T-helper 22 cell (primary cell): ENCODE data around the gene DIS3L2.
A peak's percentile ranks its signal among the peaks of the same experiment; 100 is the strongest.
"Not testable (repeated sequence)": the region's sequence is repeated elsewhere in the genome, so short reads cannot be mapped to it uniquely, and the experiment has no call there.

ENCODE experiments used
- DNase-seq: peaks from one replicate; pipeline ENCODE4 v3.0.0-alpha.2; 2020; ENCODE audit warnings: low read depth

DIS3L2 gene

DNA sequence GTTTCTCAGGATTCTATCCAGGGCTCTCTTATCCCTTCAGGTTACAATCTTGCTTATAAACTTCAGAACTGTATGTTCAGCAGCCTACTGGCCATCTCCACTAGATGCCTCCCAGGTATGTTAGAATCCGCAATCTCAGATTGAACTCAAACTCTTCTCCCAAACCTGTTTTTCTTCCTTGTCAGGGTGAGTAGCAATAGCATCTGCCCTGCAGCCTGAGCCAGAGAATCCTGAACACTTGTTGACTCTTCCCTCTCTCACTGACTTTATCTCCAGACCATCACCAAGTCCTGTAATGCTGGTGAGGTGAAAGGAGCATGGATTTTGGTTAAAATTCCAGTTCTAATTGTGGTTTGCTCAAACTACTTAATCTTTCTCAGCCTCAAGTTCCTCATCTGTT, 334.5 kb downstream of the DIS3L2 start:
- DNase-seq = no peak

- DNase-seq = no peak
Measured at GRCh38 chr2:232296776-232297525, 335.4 kb downstream of the DIS3L2 start.

DNA sequence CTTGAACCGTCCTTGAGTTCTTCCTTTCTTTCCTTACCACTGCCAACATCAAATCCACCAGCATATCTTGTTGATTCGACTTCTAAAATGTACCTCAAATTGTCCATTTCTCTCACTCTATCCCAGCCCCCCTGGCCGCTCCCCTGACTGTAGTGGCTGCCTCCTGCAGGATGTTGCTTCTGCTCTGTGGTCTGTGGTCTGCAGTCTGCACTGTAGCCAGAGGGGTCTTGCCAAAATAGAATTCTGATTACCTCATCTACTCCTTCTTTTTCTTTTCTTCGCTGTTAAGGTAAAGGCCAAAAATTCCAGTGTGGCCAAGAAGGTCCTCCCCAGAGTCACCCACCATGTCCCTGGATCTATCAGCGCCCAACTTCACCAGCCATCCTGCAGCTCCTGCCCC, 337.6 kb downstream of the DIS3L2 start:
- DNase-seq = no peak

DNA sequence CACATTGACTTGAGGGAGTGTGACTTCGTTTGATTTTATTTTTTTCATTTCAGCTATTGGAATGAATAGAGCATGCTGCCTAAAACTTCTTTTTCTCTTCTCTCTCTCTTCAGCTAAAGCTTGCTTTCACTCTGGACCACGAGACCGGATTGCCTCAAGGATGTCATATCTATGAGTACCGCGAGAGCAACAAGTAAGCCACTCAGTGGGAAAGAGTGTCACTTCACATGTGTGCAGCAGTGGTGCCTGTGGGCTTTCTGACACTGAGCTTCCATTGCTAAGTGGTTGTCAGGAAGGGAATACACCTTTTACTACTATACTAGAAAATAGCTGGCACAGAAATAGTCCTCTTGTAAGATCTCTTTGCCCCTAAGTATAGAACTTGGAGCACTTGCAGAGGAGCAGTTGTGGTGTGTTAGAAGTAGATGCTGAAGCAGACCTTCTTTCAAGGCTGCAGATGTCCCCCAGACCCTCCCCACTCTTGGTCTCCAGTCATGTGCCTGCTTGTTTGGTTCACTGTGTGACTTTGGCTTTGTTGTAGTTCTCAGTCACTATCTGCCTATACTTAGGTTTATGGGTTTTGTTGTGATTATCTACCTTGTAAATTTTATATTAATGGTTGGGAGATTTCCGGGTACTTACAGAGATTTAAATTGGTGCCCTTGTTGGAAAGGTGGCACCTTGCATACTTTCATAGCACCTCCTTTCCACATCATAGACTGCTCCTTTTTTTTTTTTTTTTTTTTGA, 338.6 kb downstream of the DIS3L2 start:
- DNase-seq = no peak

GRCh38 chr2:232300894-232301387, 339.4 kb downstream of the DIS3L2 start:
- no peak for DNase-seq

DNA sequence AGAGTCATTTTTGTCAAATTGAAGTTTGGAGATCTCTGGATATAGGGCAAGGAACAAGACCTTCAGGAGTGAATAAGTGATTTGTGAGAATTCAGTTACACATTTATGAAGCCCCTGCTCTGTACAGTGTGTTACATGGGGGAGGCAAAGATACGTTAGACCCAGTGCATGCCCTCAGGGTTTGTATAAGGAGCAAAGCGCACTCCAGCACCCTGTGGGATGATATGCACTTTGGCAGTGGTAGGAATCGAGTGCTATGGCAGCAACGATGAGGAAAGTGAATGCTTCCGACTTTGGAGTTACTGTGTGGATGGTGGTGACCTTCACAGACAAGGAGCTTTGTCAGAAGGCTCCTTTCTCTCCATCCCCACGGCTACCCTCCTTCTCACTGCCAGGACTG, 342.7 kb downstream of the DIS3L2 start:
- no peak for DNase-seq

DNA sequence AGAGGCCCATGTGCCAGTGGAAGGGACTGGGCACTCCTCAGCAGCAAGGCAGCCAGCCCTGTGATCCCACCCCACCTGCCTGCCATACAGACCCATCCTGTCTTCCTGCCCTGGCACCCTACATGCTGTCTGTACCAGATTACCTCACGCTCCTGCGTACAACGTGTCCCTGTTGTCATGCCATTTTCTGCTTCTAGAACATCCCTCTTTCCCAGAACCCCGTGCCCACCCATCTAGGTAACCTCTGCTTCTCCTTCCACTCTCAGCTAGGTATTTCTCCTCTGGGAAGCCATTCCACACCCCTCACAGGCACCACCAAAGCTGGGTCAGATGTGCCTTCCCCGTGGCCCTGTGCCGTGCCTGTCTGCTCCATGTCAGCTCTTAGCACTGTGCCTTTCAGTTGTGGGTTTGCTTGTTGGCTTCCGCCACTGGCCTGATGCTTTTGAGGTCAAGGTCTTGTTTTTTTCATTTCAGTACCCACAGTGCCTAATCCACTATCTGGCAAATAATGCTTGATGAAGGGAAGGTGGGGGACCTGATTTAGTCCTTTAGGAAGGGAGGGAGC, 345.3 kb downstream of the DIS3L2 start:
- no peak for DNase-seq

GRCh38 chr2:232307854-232308253, 346.3 kb downstream of the DIS3L2 start:
- DNase-seq = no peak

GRCh38 chr2:232308986-232309385, 347.5 kb downstream of the DIS3L2 start:
- no peak for DNase-seq

DNA sequence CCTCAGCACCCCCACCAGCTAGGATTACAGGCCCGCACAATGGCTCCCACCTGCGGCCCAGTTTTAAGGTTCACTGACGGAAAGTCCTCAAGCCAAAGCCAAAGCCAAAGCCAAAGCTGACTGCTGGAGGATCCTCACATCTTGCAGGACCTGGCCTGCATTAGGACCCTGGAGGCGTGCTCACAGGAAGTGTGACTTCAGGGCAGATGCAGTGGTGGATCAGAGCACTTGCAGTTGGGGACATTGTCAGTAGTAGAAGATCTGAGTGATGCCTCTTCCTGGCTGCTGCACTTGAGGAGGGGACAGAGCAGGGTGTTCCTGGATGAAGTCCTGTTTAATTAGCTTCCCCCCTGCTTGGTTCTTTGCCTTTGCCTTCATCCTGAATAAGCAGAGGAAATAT, 348.1 kb downstream of the DIS3L2 start:
- DNase-seq = no peak

DNA sequence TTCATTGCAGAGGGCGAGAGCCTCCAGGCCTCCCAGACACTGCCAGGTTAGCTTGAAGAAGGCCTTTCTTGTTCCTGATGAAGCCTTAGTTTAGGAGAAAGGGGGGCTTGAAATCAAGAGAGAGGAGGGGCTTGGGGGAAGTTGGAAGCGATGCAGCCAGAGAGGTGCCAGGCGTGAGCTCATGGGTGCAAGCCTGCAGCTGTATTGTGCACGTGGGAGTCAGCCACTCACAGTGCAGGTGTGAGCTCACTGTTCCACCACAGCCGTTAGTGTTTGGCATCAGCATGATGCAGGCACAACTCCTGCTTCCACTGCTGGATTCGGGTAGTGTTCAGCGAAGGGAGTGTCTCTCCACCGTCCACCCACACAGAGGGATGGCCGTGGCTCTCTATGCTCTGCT, 348.6 kb downstream of the DIS3L2 start:
- DNase-seq = no peak

DNA sequence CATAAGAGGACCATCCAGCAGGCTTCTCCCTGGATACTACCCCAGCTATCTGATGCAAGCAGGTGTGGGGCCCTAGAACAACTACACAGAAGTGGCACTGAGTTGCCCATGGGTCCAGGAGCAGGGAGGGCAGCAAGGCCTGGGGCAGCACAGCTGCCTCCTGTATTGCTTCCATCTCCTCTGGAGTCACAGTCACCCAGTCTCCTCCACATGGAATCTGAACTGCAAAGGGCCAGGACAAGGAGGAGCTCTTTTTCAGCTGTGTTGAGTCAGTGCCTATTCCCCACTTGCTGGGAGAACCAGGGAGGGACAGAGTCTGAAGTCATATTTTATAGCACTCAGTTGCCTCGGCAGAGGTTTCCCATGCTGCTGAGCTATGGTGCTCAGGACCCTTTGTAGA, 349.2 kb downstream of the DIS3L2 start:
- DNase-seq = no peak

- not testable (repeated sequence) for DNase-seq
Measured at GRCh38 chr2:232313645-232314044, 352.1 kb downstream of the DIS3L2 start.

GRCh38 chr2:232315049-232315922, 353.8 kb downstream of the DIS3L2 start:
- DNase-seq = peak; percentile 62

DNA sequence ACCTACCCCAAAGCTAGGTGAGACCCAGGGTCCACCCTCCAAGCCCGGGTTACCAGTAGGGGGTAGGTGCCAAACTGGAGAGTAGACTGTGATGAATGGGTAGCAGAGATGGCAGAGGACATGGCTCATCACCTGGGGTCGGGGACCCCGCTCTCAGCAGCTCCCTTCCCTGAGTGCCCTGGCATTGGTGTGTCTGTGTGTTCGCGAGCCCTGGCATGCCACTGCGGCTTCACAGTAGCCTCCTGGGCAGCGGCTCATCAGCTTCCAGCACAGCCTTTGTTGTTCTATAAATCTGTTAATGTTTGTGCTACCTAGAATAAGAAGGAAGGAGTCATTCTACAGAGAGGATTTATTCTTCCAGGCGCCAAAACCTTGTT, 354.4 kb downstream of the DIS3L2 start:
- no peak for DNase-seq

DNA sequence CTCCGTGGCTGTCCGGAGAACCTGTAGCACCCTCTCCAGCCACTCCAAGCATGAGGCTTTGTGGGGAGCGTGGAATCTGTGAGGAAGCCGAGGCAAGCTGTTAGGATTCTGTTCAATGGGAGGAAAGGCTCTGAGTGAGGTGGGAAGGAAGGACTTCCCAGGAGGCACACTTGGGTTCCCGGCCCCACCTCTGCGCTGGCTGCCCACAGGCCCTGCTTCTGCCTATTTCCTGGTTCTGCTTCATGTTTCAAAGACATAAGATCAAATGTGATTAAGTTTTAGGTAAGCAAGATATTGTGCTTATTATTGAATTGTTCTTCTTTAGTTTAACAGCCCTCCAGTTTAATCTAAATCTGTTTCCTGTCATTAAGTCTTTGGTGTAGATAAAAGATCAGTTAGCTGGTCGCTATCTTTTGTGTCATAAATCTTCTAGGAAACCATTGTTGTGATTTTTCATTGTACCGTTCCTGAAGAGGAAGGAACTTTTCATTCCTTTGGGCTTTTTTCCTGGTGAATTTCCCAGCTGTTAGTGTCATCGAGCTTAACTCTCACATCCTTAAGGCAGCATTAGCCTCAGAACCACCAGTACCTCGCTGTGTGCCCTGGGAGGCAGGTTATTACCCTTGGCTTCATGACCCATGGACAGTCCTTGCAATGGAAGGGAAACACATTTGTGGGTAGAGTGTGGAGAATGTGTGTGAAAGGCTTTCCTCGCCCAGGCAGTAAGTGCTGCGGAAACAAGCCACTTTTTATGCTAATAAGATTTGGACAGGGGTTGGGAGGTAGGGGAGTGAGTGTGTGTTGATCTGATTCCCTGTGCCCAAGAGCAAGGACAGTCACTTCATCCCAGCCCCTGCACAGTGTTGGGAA, 355.2 kb downstream of the DIS3L2 start:
- no peak for DNase-seq

DNA sequence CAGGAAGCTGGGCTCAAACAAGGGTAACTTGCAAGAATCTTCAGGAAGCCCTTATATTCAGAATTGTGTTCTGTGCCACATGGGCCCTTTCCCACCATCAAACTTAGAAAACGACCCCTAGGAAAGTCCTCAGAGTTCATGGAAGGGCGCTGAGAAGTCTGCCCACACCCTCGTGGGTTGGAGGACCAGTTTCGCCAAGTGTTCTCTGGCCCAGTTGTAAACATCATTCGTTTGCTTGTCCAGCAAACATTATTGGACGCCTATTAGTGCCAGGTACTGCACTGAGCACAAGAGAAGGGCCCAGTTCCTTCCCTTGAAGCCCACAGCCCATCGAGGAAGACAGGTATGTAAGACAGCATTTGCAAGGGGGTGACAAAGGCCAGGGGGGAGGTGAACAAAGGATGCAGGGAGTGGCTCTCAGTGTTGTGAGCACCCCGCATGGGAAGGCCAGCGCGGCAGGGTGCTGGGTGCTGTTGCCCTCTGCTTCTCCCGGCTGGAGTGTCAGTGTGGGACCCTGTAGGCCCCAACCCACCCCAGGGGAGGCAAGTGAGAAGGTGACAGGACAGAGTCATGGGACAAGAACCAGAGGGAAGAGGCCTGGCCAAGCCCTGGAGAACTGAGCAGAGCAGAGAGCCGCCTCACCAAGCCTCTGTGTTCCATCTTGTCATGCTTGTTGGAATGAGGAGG, 356.8 kb downstream of the DIS3L2 start:
- DNase-seq = no peak

DNA sequence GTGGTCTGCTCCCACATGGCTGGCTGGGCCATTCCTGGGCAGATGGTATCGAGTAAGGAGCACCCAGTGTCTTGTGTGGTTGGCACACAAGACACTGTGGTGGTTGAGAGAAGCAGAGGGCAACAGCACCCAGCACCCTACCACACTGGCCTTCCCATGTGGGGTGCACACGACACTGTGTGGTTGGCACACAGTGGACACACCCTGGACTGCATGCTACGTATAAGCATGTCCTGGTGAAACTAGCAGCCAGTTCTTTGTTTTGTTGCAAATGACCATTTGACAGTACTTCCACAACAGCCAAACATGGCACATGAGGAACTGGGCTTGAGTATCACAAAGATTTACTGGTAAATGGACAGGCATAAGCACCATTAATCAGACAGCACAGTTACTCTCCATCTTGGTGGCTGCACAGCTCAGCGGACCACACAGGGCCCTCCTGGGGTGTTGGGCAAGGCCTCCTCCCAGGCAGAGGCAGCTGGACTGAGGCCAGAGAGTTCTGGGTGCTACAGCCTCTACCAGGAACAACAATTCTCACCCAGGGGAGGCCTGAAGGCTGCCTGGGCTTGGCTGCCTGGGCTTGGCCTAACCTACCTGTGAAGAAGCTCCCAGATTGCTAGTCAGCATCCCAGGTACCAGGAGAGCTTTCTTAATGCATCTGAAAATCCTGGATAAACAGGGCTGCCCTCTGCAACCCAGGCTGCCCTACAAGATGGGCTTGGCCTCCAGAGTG, 357.7 kb downstream of the DIS3L2 start:
- no peak for DNase-seq

DNA sequence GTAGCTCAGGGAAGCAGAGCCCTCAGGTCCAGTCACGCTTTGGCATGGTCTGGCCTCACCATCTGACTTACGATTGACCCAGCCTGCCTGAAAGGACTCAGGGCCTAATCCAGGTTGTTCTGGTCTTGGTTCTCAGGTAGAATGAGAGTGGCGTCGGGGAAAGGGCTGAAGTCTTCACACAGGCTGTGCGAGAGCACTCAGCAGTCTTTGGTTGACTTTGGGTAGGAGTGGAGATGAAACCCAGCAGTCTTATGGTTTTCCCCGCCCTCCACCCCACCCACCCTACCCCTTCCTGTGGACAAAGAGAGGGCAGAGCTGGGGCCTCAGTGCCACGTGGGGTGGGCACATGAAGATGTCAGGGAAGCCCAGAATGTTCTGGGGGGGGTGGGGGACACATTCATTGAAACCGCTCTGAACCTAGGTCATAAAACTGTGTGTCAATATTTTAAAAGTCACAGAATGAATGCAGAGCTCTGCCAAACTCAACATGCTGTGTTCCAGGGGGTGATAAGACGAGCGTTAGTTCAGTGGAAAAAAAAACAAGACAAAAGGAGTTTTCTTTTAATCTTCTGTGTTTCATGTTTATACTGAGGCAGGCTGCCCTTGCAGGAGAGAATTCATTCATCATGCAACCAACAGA, 358.4 kb downstream of the DIS3L2 start:
- no peak for DNase-seq
